Suprapubic skin (tissue), 4 donors: Measurements from ENCODE around the gene IQGAP2. TPM values are rescaled to one million over a fixed set of nuclear protein-coding genes. Genes with fewer than 3 reads are reported as not detected.

Experiments used
- DNase-seq, 2 donors: peaks; one replicate each; pipeline ENCODE4 v3.0.0-alpha.2; 2019; ENCODE audit warnings: low spot score in 2 of 2
- H3K27ac ChIP-seq: fragments of 200-600 bp; sonication (generic); one replicate; pipeline ENCODE4 v1.5.1; 2019
- H3K27me3 ChIP-seq: fragments of 200-600 bp; sonication (generic); one replicate; pipeline ENCODE4 v1.5.1; 2019
- H3K36me3 ChIP-seq: fragments of 200-600 bp; sonication (generic); one replicate; pipeline ENCODE4 v1.5.1; 2019
- H3K4me1 ChIP-seq: fragments of 200-600 bp; sonication (generic); one replicate; pipeline ENCODE4 v1.5.1; 2019
- H3K4me3 ChIP-seq: fragments of 200-600 bp; sonication (generic); one replicate; pipeline ENCODE4 v1.5.1; 2019; ENCODE audit warnings: mild to moderate bottlenecking
- H3K9me3 ChIP-seq: fragments of 200-600 bp; sonication (generic); one replicate; pipeline ENCODE4 v1.5.1; 2019
- EP300 ChIP-seq: sonication (generic); formaldehyde crosslinking; IDR thresholded peaks from one replicate; pipeline ENCODE4 v1.6.1; 2017; ENCODE audit warnings: antibody characterized with exemption
- POLR2A ChIP-seq, 2 donors: fragments of 450-650 bp; IDR thresholded peaks; one replicate each; pipeline ENCODE4 v1.6.1; 2017; ENCODE audit warnings: antibody characterized with exemption in 2 of 2, mild to moderate bottlenecking in 2 of 2, moderate library complexity in 2 of 2
- POLR2AphosphoS5 ChIP-seq, 3 donors: sonication (generic); formaldehyde crosslinking; IDR thresholded peaks; one replicate each; pipeline ENCODE4 v1.6.1; 2017; ENCODE audit warnings: antibody characterized with exemption in 3 of 3
- WGBS: methylation state at CpG from one replicate; pipeline ENCODE4 v1.1.5; 2018; 5-methylcytosine and 5-hydroxymethylcytosine counted together
- total RNA-seq, 4 donors: library from RNA; depleted of rRNA; stranded (reverse); fragments of >200 nt; gene quantifications; one replicate each; pipeline ENCODE4 v1.1.0, GENCODE V29; 2016
- TF ChIP-seq, protein P1 (sequence below), 2 donors: fragments of 200-600 bp in 1 of 2; fragments of 450-650 bp in 1 of 2; sonication (generic) in 1 of 2; IDR thresholded peaks; one replicate each; pipeline ENCODE4 v1.5.1; 2016 to 2019; ENCODE audit warnings: antibody characterized with exemption in 2 of 2, mild to moderate bottlenecking in 1 of 2, moderate library complexity in 1 of 2

The IQGAP2 gene
- total RNA-seq, 4 donors from 2014 or later: 10.1 to 49.0 (median 12.8) TPM

GRCh38 chr5:76379855-76380254 lies 23.2 kb upstream of the IQGAP2 start:
- Histone ChIP-seq H3K4me3 (no peak overlapping the region), H3K27ac (no peak overlapping the region), H3K9me3 (no peaks in the 10 kb centered on the region), H3K27me3 (no peaks in the 10 kb centered on the region), H3K36me3 (no peaks in the 10 kb centered on the region), H3K4me1 (no peaks in the 10 kb centered on the region)
- TF ChIP-seq, protein P1, sequence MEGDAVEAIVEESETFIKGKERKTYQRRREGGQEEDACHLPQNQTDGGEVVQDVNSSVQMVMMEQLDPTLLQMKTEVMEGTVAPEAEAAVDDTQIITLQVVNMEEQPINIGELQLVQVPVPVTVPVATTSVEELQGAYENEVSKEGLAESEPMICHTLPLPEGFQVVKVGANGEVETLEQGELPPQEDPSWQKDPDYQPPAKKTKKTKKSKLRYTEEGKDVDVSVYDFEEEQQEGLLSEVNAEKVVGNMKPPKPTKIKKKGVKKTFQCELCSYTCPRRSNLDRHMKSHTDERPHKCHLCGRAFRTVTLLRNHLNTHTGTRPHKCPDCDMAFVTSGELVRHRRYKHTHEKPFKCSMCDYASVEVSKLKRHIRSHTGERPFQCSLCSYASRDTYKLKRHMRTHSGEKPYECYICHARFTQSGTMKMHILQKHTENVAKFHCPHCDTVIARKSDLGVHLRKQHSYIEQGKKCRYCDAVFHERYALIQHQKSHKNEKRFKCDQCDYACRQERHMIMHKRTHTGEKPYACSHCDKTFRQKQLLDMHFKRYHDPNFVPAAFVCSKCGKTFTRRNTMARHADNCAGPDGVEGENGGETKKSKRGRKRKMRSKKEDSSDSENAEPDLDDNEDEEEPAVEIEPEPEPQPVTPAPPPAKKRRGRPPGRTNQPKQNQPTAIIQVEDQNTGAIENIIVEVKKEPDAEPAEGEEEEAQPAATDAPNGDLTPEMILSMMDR (IDR thresholded peaks at IDR 0.05): no peak
- TF ChIP-seq POLR2AphosphoS5 (IDR thresholded peaks at IDR 0.05) (no peak), EP300 (no peak), POLR2A (IDR thresholded peaks at IDR 0.05) (no peak)
- DNase-seq: no peak
- 64% methylated on average over 1 of the region's 1 CpG for WGBS

- Histone ChIP-seq H3K36me3 (no peaks in the 10 kb centered on the region), H3K27me3 (no peaks in the 10 kb centered on the region), H3K9me3 (no peaks in the 10 kb centered on the region), H3K4me1 (no peaks in the 10 kb centered on the region), H3K4me3 (no peak overlapping the region), H3K27ac (no peak overlapping the region)
- TF ChIP-seq POLR2AphosphoS5 (IDR thresholded peaks at IDR 0.05): no peak
- TF ChIP-seq, protein P1 (IDR thresholded peaks at IDR 0.05): no peak
- no peak for TF ChIP-seq EP300
- TF ChIP-seq POLR2A (IDR thresholded peaks at IDR 0.05): no peak
- 66% methylated on average over 7 of the region's 7 CpGs for WGBS
- DNase-seq: peak in 1 of 2 donors; percentile 34
Measured at GRCh38 chr5:76380346-76381066, 22.6 kb upstream of the IQGAP2 start.

DNA sequence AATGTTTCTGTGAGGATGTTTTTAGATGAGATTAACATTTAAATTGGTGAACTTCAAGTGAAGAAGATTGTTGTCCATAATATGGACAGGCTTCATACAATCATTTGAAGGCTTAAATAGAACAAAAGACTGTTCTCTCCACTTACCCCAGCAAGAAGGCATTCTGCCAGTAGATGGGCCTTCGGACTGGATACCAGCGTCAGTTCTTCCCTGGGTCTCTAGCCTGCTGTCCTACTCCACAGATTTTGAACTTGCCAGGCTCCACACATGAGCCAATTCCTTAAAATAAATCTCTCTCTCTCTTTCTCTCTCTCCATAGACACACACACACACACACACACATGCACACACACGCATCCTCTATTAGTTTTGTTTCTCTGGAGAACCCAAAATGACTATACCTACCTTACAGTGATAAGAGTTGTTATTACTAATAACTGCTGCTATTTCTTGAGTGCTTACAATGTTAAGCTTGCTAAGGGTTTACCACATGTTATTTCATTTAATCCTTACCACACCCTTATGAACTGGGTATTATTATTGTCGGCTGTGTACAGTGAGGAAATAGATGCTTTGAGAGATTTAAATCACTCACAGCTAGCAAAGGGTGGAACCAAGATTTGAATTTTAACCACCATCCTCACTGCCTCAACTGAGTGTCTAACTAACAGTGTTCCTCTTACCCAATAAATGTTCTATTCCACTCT lies 19.8 kb upstream of the IQGAP2 start:
- no peak overlapping the region for H3K4me3 ChIP-seq
- no peak overlapping the region for H3K27ac ChIP-seq
- no peaks in the 10 kb centered on the region for H3K9me3 ChIP-seq
- H3K4me1 ChIP-seq: no peaks in the 10 kb centered on the region
- no peak for TF ChIP-seq POLR2A (IDR thresholded peaks at IDR 0.05)
- TF ChIP-seq POLR2AphosphoS5 (IDR thresholded peaks at IDR 0.05): no peak
- TF ChIP-seq EP300: no peak
- TF ChIP-seq, protein P1 (IDR thresholded peaks at IDR 0.05): no peak
- DNase-seq: no peak
- H3K36me3 ChIP-seq: no peaks in the 10 kb centered on the region
- 71% methylated on average over 4 of the region's 4 CpGs for WGBS
- H3K27me3 ChIP-seq: no peaks in the 10 kb centered on the region

GRCh38 chr5:76384189-76384588 lies 18.9 kb upstream of the IQGAP2 start:
- Histone ChIP-seq H3K27me3 (no peaks in the 10 kb centered on the region), H3K9me3 (no peaks in the 10 kb centered on the region), H3K36me3 (no peaks in the 10 kb centered on the region), H3K27ac (no peak overlapping the region), H3K4me1 (no peaks in the 10 kb centered on the region), H3K4me3 (no peak overlapping the region)
- 66% methylated on average over 4 of the region's 4 CpGs for WGBS
- no peak for DNase-seq
- no peak for TF ChIP-seq POLR2AphosphoS5 (IDR thresholded peaks at IDR 0.05)
- TF ChIP-seq, protein P1 (IDR thresholded peaks at IDR 0.05): no peak
- no peak for TF ChIP-seq POLR2A (IDR thresholded peaks at IDR 0.05)
- no peak for TF ChIP-seq EP300

- no peak for DNase-seq
- Histone ChIP-seq H3K27ac (no peak overlapping the region), H3K36me3 (no peaks in the 10 kb centered on the region), H3K27me3 (no peaks in the 10 kb centered on the region), H3K4me3 (no peak overlapping the region), H3K4me1 (no peaks in the 10 kb centered on the region), H3K9me3 (no peaks in the 10 kb centered on the region)
- 82% methylated on average over 3 of the region's 3 CpGs for WGBS
- TF ChIP-seq POLR2A (IDR thresholded peaks at IDR 0.05): no peak
- TF ChIP-seq, protein P1 (IDR thresholded peaks at IDR 0.05): no peak
- TF ChIP-seq POLR2AphosphoS5 (IDR thresholded peaks at IDR 0.05): no peak
- TF ChIP-seq EP300: no peak
Measured at GRCh38 chr5:76384705-76385104, 18.4 kb upstream of the IQGAP2 start.
